Endothelial cell of umbilical vein (primary cell): Measurements from ENCODE around the gene PLXNA4. TPM values are rescaled to one million over a fixed set of nuclear protein-coding genes. Genes with fewer than 3 reads are reported as not detected.

Source experiments
- BruUV-seq: library from RNA; stranded (reverse); fragments of 400-500 nt; replicated peaks from 2 replicates; lab custom pipeline; 2021; lab: Mats Ljungman, UMichigan
- CTCF ChIA-PET: fragments of 300-600, 350-600 bp; sonication (Branson Sonifier 250); formaldehyde crosslinking; loops from one replicate; lab custom pipeline; 2021; ENCODE audit warnings: antibody characterized with exemption, inconsistent platforms; lab: Charles Lee
- POLR2A ChIA-PET: fragments of 300-600, 350-600 bp; sonication (Branson Sonifier 250); formaldehyde crosslinking; loops from one replicate; lab custom pipeline; 2021; ENCODE audit warnings: antibody characterized with exemption, inconsistent platforms; lab: Charles Lee
- DNase-seq: peaks from one replicate; pipeline ENCODE4 v3.0.0-alpha.2; 2011; ENCODE audit warnings: low read depth, low spot score
- FAIRE-seq: peaks from 2 replicates; lab custom pipeline; 2011; peaks lifted over from hg19 to GRCh38; lab: Jason Lieb, UNC
- H2AFZ ChIP-seq: 2 replicates; pipeline ENCODE4 v1.6.0; 2012; ENCODE audit warnings: low read depth, low read length, control low read depth, inconsistent platforms
- H3K27ac ChIP-seq: 2 replicates; pipeline ENCODE4 v1.5.1; 2011; ENCODE audit warnings: low read depth, mild to moderate bottlenecking, control low read depth, low read length, moderate library complexity; ENCODE audit not compliant: insufficient read depth
- H3K27me3 ChIP-seq, 2 experiments: 2 replicates each; pipeline versions ENCODE4 v1.6.0 to v1.6.1; 2011; ENCODE audit warnings: low read length in 2 of 2, mixed read lengths in 1 of 2; ENCODE audit not compliant: control insufficient read depth in 2 of 2, insufficient read depth in 2 of 2
- H3K36me3 ChIP-seq, 2 experiments: 2 replicates in 1 of 2; 3 replicates in 1 of 2; pipeline ENCODE4 v1.5.1; 2011; ENCODE audit warnings: low read length in 2 of 2, mild to moderate bottlenecking in 1 of 2, moderate library complexity in 1 of 2; ENCODE audit not compliant: control insufficient read depth in 2 of 2, insufficient read depth in 2 of 2; ENCODE audit errors: extremely low read depth in 1 of 2
- H3K4me1 ChIP-seq: 3 replicates; pipeline ENCODE4 v1.5.1; 2011; ENCODE audit warnings: mild to moderate bottlenecking, low read length; ENCODE audit not compliant: control insufficient read depth, insufficient read depth; ENCODE audit errors: extremely low read depth
- H3K4me2 ChIP-seq: 2 replicates; pipeline ENCODE4 v1.6.1; 2011; ENCODE audit warnings: low read length, control low read depth, mixed read lengths; ENCODE audit not compliant: insufficient read depth
- H3K4me3 ChIP-seq, 3 experiments: fragments of 200-600 bp in 1 of 3; sonication (generic), shearing (Covaris generic) in 1 of 3; replicated peaks in 1 of 3; 2 replicates each; pipeline ENCODE4 v1.5.1; 2011 to 2016; ENCODE audit warnings: control low read depth in 3 of 3, low read length in 3 of 3, mild to moderate bottlenecking in 2 of 3, inconsistent platforms in 1 of 3, low read depth in 1 of 3, moderate library complexity in 1 of 3; ENCODE audit not compliant: insufficient read depth in 1 of 3
- H3K79me2 ChIP-seq: 2 replicates; pipeline ENCODE4 v1.6.0; 2012; ENCODE audit warnings: low read length, inconsistent platforms; ENCODE audit not compliant: control insufficient read depth, insufficient read depth
- H3K9ac ChIP-seq: replicated peaks from 2 replicates; pipeline ENCODE3; 2011; ENCODE audit warnings: low read length, control low read depth; ENCODE audit not compliant: insufficient read depth; ENCODE audit errors: extremely low read depth
- H3K9me1 ChIP-seq: replicated peaks from 3 replicates; pipeline ENCODE4 v1.6.0; 2011; ENCODE audit warnings: mild to moderate bottlenecking, low read length; ENCODE audit not compliant: control insufficient read depth, insufficient read depth; ENCODE audit errors: extremely low read depth
- H3K9me3 ChIP-seq: replicated peaks from 2 replicates; pipeline ENCODE4 v1.5.1; 2012; ENCODE audit warnings: low read length, inconsistent platforms; ENCODE audit not compliant: control insufficient read depth, insufficient read depth
- H4K20me1 ChIP-seq: replicated peaks from 2 replicates; pipeline ENCODE3; 2011; ENCODE audit warnings: mild to moderate bottlenecking, low read length; ENCODE audit not compliant: control insufficient read depth, insufficient read depth; ENCODE audit errors: extremely low read depth
- EZH2 ChIP-seq: IDR thresholded peaks from 2 replicates; pipeline ENCODE4 v1.6.1; 2012; ENCODE audit warnings: borderline replicate concordance, low read depth, mild to moderate bottlenecking, moderate library complexity, low read length, inconsistent platforms; ENCODE audit not compliant: severe bottlenecking
- FOS ChIP-seq: IDR thresholded peaks from 2 replicates; pipeline ENCODE4 v1.6.1; 2011; ENCODE audit warnings: mild to moderate bottlenecking, low read length, moderate library complexity, borderline replicate concordance; ENCODE audit not compliant: insufficient read depth
- GATA2 ChIP-seq: IDR thresholded peaks from 2 replicates; pipeline ENCODE4 v1.7.0; 2011; ENCODE audit warnings: low read depth, mild to moderate bottlenecking, moderate library complexity, mixed read lengths, low read length; ENCODE audit not compliant: insufficient read length, insufficient read depth
- JUN ChIP-seq: IDR thresholded peaks from 2 replicates; pipeline ENCODE4 v1.6.1; 2011; ENCODE audit warnings: borderline replicate concordance, low read depth; ENCODE audit not compliant: insufficient read length, insufficient read depth
- MYC ChIP-seq: IDR thresholded peaks from one replicate; pipeline ENCODE4 v1.6.1; 2011; ENCODE audit warnings: mild to moderate bottlenecking, low read depth, low read length
- POLR2A ChIP-seq: IDR thresholded peaks from 2 replicates; pipeline ENCODE4 v1.6.1; 2012; ENCODE audit warnings: low read depth, mild to moderate bottlenecking, control low read depth, low read length
- POLR2AphosphoS5 ChIP-seq: IDR thresholded peaks from 2 replicates; pipeline ENCODE4 v1.6.1; 2012; ENCODE audit warnings: low read depth, mild to moderate bottlenecking, control low read depth, low read length, moderate library complexity; ENCODE audit not compliant: insufficient read depth
- dilution Hi-C: fragments of 300-500 bp; cut with MboI; formaldehyde crosslinking; loops from one replicate; pipeline ENCODE4 v1.15.0; 2019; ENCODE audit warnings: low sequenced_read_pairs; ENCODE audit not compliant: extremely low pct_ligation_motif_present
- intact Hi-C: fragments of 100-400 bp; cut with micrococcal nuclease; formaldehyde crosslinking; loops from one replicate; pipeline ENCODE4 v1.10.0; 2022
- polyA plus RNA-seq, 4 experiments: library from polyadenylated mRNA; depleted of rRNA in 3 of 4; stranded (reverse) in 3 of 4; unstranded in 1 of 4; fragments of >200 nt; gene quantifications; 2 replicates each; pipeline versions ENCODE4 v1.2.1 to v1.2.3, GENCODE V29; 2011 to 2012; ENCODE audit warnings: missing spikeins in 1 of 4
- total RNA-seq: library from RNA; stranded (reverse); gene quantifications from 2 replicates; pipeline ENCODE4 v1.2.3, GENCODE V29; 2021
- TF ChIP-seq, protein P1 (sequence below): IDR thresholded peaks from 2 replicates; pipeline ENCODE4 v1.6.1; 2011; ENCODE audit not compliant: insufficient read depth, insufficient read length
- TF ChIP-seq, protein P2 (sequence below), 2 donors: IDR thresholded peaks; 1 replicate in 1 of 2; 2 replicates in 1 of 2; pipeline ENCODE4 v1.5.1; 2011; ENCODE audit warnings: low read length in 2 of 2, mild to moderate bottlenecking in 2 of 2, moderate library complexity in 2 of 2, control low read depth in 1 of 2, inconsistent platforms in 1 of 2, low read depth in 1 of 2; ENCODE audit not compliant: insufficient read depth in 1 of 2; ENCODE audit errors: extremely low read depth in 1 of 2

PLXNA4 gene
- total and polyA plus RNA-seq, 2 donors (not counting 3 experiments of a cell fraction or from before 2014, with no cell fraction given): 12.1 to 20.4 TPM

DNA sequence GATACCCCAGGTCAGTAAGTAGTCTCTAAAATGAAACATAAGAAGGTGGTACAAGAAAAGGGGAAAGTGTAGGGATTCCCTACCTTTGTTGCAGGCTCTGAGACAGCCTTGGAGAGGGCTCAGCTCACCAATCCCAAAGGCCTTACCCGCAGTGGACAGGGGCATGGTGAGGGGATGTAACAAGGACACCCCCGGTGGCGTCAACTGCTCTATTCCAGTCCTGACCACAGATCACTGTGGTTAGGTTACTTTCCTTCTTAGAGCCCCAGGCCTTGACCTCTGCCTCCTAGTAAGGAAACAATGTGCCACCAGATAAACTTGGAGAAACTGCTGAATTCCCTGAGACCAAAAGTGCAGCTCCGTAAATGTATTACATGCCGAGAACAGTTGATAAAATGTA lies 17.5 kb downstream of the PLXNA4 start:
- no peaks in the 10 kb centered on the region for H3K9me1 ChIP-seq
- no peak overlapping the region for H3K4me3 ChIP-seq
- POLR2A ChIA-PET: no interaction called here
- no peak for FAIRE-seq
- intact Hi-C loops: no loop called here
- peaks cover 0 to 2% of the 10 kb centered on the region in 2 experiments for H3K36me3 ChIP-seq
- H3K27ac ChIP-seq: no peak overlapping the region
- dilution Hi-C loops: no loop called here
- H3K4me2 ChIP-seq: no peak overlapping the region
- no peak overlapping the region for H3K9ac ChIP-seq
- H4K20me1 ChIP-seq: no peaks in the 10 kb centered on the region
- no peaks in the 10 kb centered on the region for H3K79me2 ChIP-seq
- TF ChIP-seq POLR2AphosphoS5 (no peak), JUN (no peak), MYC (no peak), FOS (no peak), GATA2 (no peak)
- TF ChIP-seq, protein P1, sequence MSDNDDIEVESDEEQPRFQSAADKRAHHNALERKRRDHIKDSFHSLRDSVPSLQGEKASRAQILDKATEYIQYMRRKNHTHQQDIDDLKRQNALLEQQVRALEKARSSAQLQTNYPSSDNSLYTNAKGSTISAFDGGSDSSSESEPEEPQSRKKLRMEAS: no peak
- BruUV-seq: no TSS peak
- CTCF ChIA-PET: interaction anchor here (1.4 to 3.1 kb wide), 6 partner anchors 11 to 614 kb away, joined by 3 to 42 read pairs (median 10); no protein-coding TSS in a partner anchor
- DNase-seq: no peak
- no peak overlapping the region for H2AFZ ChIP-seq
- no peaks in the 10 kb centered on the region for H3K27me3 ChIP-seq
- no peaks in the 10 kb centered on the region for H3K4me1 ChIP-seq
- no peaks in the 10 kb centered on the region for H3K9me3 ChIP-seq

DNA sequence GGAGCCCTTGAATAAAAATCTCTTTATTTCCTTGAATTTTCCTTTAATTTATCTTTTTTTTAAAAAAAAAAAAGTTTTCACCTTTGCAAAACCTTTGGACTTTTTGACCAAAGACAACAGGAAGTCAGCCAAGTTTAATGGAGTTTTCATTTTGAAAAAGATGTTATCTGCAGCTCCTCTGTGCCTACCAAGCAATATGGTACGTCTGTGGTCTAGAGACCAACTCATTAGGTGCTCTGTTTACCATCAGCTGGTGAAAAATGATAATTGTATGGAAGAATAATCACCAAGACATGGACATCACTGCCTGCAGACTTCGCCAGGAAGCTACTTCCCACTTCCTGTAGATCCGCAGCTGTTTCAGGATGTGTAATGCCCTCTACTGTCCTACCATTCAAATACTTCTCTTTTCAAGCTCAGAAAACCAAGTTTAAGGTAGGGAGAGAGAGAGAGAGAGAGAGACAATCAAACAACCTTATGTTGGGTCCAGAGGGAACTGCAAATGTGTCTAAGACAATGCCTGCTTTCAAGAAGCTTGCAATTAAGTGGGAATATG lies 18.7 kb downstream of the PLXNA4 start:
- Histone ChIP-seq H3K36me3 (peaks cover 0 to 2% of the 10 kb centered on the region in 2 experiments), H4K20me1 (no peaks in the 10 kb centered on the region), H3K4me1 (no peaks in the 10 kb centered on the region), H3K79me2 (no peaks in the 10 kb centered on the region), H3K9me3 (no peaks in the 10 kb centered on the region), H3K4me3 (no peak overlapping the region), H3K4me2 (no peak overlapping the region), H3K27ac (no peak overlapping the region), H3K9ac (no peak overlapping the region), H3K27me3 (no peaks in the 10 kb centered on the region), H2AFZ (no peak overlapping the region), H3K9me1 (no peaks in the 10 kb centered on the region)
- dilution Hi-C loops (no loop called here), intact Hi-C loops (loop anchor here (1.0 kb wide), 1 partner anchor 239 kb away; no protein-coding TSS in a partner anchor)
- DNase-seq: peak; percentile 31
- peak; percentile 63 for FAIRE-seq
- POLR2A ChIA-PET: no interaction called here
- CTCF ChIA-PET: interaction anchor here (0.8 to 3.1 kb wide), 15 partner anchors 8 to 612 kb away, joined by 3 to 42 read pairs (median 4); no protein-coding TSS in a partner anchor
- no peak for TF ChIP-seq MYC
- TF ChIP-seq POLR2A: no peak
- no peak for TF ChIP-seq EZH2
- TF ChIP-seq POLR2AphosphoS5: no peak
- no peak for TF ChIP-seq JUN
- TF ChIP-seq, protein P2, sequence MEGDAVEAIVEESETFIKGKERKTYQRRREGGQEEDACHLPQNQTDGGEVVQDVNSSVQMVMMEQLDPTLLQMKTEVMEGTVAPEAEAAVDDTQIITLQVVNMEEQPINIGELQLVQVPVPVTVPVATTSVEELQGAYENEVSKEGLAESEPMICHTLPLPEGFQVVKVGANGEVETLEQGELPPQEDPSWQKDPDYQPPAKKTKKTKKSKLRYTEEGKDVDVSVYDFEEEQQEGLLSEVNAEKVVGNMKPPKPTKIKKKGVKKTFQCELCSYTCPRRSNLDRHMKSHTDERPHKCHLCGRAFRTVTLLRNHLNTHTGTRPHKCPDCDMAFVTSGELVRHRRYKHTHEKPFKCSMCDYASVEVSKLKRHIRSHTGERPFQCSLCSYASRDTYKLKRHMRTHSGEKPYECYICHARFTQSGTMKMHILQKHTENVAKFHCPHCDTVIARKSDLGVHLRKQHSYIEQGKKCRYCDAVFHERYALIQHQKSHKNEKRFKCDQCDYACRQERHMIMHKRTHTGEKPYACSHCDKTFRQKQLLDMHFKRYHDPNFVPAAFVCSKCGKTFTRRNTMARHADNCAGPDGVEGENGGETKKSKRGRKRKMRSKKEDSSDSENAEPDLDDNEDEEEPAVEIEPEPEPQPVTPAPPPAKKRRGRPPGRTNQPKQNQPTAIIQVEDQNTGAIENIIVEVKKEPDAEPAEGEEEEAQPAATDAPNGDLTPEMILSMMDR (IDR thresholded peaks at IDR 0.05; ENCODE audit: extremely low read depth in 1 of 2, insufficient read depth in 1 of 2, low read depth in 1 of 2, low read length in 2 of 2): no peak
- TF ChIP-seq FOS: no peak
- TF ChIP-seq GATA2: peak; percentile 11
- BruUV-seq: no TSS peak
